ENCODE measurements around the gene TGFB1. TPM values are rescaled to one million over a fixed set of nuclear protein-coding genes. Genes with fewer than 3 reads are reported as not detected.
"Not testable (repeated sequence)": the region's sequence is repeated elsewhere in the genome, so short reads cannot be mapped to it uniquely, and the experiment has no call there.

TGFB1 gene
- total RNA-seq, 1 experiment from 2014 or later: 8.6 TPM

- H3K4me3 ChIP-seq: no peak within 1 kb of the TSS
- DNase-seq: no peak
- H3K9me3 ChIP-seq: no peaks in the 10 kb centered on the region
- H3K27me3 ChIP-seq: no peaks in the 10 kb centered on the region
- H3K36me3 ChIP-seq: peaks cover 15% of the 10 kb centered on the region
Observed at GRCh38 chr19:41376241-41376997, 22.7 kb upstream of the TGFB1 start, which contains the start of gene TMEM91. TSS of gene TMEM91 (plus strand) at chr19:41376533. CDS start at chr19:41378310, 1,777 bp downstream.

- no peaks in the 10 kb centered on the region for H3K27me3 ChIP-seq
- peaks cover 10% of the 10 kb centered on the region for H3K36me3 ChIP-seq
- peak; percentile 92 for DNase-seq
- H3K4me3 ChIP-seq: no peak overlapping the region
- no peaks in the 10 kb centered on the region for H3K9me3 ChIP-seq
Observed at GRCh38 chr19:41373993-41374392, 20.3 kb upstream of the TGFB1 start.

- no peak for DNase-seq
- H3K27me3 ChIP-seq: no peaks in the 10 kb centered on the region
- peaks cover 10% of the 10 kb centered on the region for H3K36me3 ChIP-seq
- no peak overlapping the region for H3K4me3 ChIP-seq
- H3K9me3 ChIP-seq: no peaks in the 10 kb centered on the region
Observed at GRCh38 chr19:41372501-41372900, 18.8 kb upstream of the TGFB1 start.

- DNase-seq: no peak
- H3K9me3 ChIP-seq: no peaks in the 10 kb centered on the region
- peaks cover 14% of the 10 kb centered on the region for H3K36me3 ChIP-seq
- no peak overlapping the region for H3K4me3 ChIP-seq
- no peaks in the 10 kb centered on the region for H3K27me3 ChIP-seq
Observed at GRCh38 chr19:41371541-41371940, 17.8 kb upstream of the TGFB1 start.

GRCh38 chr19:41371119-41371518 is 17.4 kb upstream of the TGFB1 start:
- not testable (repeated sequence) for H3K27me3 ChIP-seq, H3K4me3 ChIP-seq, H3K9me3 ChIP-seq, DNase-seq
- H3K36me3 ChIP-seq: peaks cover 14% of the 10 kb centered on the region

- DNase-seq: no peak
- H3K27me3 ChIP-seq: no peaks in the 10 kb centered on the region
- H3K36me3 ChIP-seq: peaks cover 16% of the 10 kb centered on the region
- no peak overlapping the region for H3K4me3 ChIP-seq
- no peaks in the 10 kb centered on the region for H3K9me3 ChIP-seq
Observed at GRCh38 chr19:41369769-41370168, 16.0 kb upstream of the TGFB1 start.

GRCh38 chr19:41367848-41368301 is 14.2 kb upstream of the TGFB1 start:
- DNase-seq: peak; percentile 73
- no peaks in the 10 kb centered on the region for H3K27me3 ChIP-seq
- peaks cover 15% of the 10 kb centered on the region for H3K36me3 ChIP-seq
- no peak overlapping the region for H3K4me3 ChIP-seq
- no peaks in the 10 kb centered on the region for H3K9me3 ChIP-seq

- H3K36me3 ChIP-seq: peaks cover 16% of the 10 kb centered on the region
- H3K9me3 ChIP-seq: no peaks in the 10 kb centered on the region
- DNase-seq: no peak
- H3K4me3 ChIP-seq: no peak overlapping the region
- H3K27me3 ChIP-seq: no peaks in the 10 kb centered on the region
Observed at GRCh38 chr19:41366089-41366488, 12.4 kb upstream of the TGFB1 start.

- no peak for DNase-seq
- Histone ChIP-seq H3K36me3 (peaks cover 21% of the 10 kb centered on the region), H3K27me3 (no peaks in the 10 kb centered on the region), H3K9me3 (no peaks in the 10 kb centered on the region), H3K4me3 (peak overlapping the region; percentile 83)
Observed at GRCh38 chr19:41364524-41365391, 11.0 kb upstream of the TGFB1 start.

- Histone ChIP-seq H3K9me3 (no peaks in the 10 kb centered on the region), H3K4me3 (peak within 1 kb of the TSS; percentile 83), H3K27me3 (no peaks in the 10 kb centered on the region), H3K36me3 (peaks cover 21% of the 10 kb centered on the region)
- peak; percentile 99 for DNase-seq
Observed at GRCh38 chr19:41363753-41364523, 10.2 kb upstream of the TGFB1 start, which contains the start of gene B9D2. TSS of gene B9D2 (minus strand) at chr19:41364149. CDS start at chr19:41363519, 630 bp downstream.

- H3K36me3 ChIP-seq: peaks cover 21% of the 10 kb centered on the region
- H3K4me3 ChIP-seq: peak overlapping the region; percentile 83
- no peaks in the 10 kb centered on the region for H3K9me3 ChIP-seq
- no peaks in the 10 kb centered on the region for H3K27me3 ChIP-seq
- DNase-seq: no peak
Observed at GRCh38 chr19:41363371-41363752, 9.6 kb upstream of the TGFB1 start.

- Histone ChIP-seq H3K27me3 (no peaks in the 10 kb centered on the region), H3K36me3 (peaks cover 19% of the 10 kb centered on the region), H3K9me3 (no peaks in the 10 kb centered on the region), H3K4me3 (no peak overlapping the region)
- no peak for DNase-seq
Observed at GRCh38 chr19:41362143-41362847, 8.6 kb upstream of the TGFB1 start.

- Histone ChIP-seq H3K9me3 (no peaks in the 10 kb centered on the region), H3K4me3 (no peak overlapping the region), H3K36me3 (peaks cover 13% of the 10 kb centered on the region), H3K27me3 (no peaks in the 10 kb centered on the region)
- no peak for DNase-seq
Observed at GRCh38 chr19:41359741-41360140, 6.0 kb upstream of the TGFB1 start.

GRCh38 chr19:41357746-41358145 is 4.0 kb upstream of the TGFB1 start:
- no peak overlapping the region for H3K4me3 ChIP-seq
- no peaks in the 10 kb centered on the region for H3K9me3 ChIP-seq
- peaks cover 12% of the 10 kb centered on the region for H3K36me3 ChIP-seq
- H3K27me3 ChIP-seq: no peaks in the 10 kb centered on the region
- DNase-seq: no peak

GRCh38 chr19:41356984-41357739 is 3.4 kb upstream of the TGFB1 start:
- H3K27me3 ChIP-seq: no peaks in the 10 kb centered on the region
- DNase-seq: no peak

More at GRCh38 chr19:41356984-41357739, 3.4 kb upstream of the TGFB1 start:
- H3K36me3 ChIP-seq: peaks cover 8% of the 10 kb centered on the region
- H3K4me3 ChIP-seq: no peak overlapping the region
- no peaks in the 10 kb centered on the region for H3K9me3 ChIP-seq
